ENCODE results near the gene ANXA6.
"Not testable (repeated sequence)": the region's sequence is repeated elsewhere in the genome, so short reads cannot be mapped to it uniquely, and the experiment has no call there.

The ANXA6 gene

DNA sequence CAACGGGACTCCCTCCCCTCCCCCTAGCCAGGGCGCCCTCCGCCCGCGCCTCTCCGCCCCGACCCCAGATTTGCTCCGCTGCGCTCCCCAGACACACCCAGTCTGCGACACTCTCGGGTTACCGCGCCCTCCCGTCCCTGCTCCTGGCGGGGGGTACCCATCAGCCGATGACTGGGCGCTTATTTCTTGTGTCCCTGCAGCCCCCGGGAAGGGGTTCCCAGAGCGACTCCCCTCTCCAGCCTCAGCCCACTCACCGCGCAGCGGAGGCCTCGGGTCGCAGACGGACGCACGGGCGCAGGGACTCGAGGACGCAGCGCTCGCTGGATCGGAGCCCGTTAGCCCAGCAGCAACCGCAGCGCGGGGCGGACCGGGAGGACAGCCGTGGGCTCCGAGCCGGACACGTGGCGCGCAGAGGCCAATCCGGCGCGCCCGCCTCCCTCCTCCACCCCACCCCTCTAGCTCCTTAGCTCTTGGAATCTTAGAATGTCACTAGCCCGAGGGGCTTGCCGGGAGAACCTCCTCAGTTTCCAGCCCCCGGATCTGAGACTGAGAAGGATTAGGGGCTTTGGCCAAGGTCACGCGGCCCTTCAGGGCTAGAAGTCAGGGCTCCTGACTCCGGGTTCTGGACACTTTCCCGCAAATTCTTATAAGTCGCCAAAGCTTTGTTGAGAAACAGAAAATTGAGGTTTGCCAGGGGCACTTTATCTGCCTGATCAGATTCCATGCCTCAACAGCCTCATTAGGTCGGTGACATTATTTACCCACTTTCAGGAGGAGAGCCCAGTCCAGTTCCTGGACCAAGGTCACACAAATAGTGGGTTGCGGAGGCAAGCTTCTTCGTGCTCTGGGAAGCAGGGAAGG, at the start of gene ANXA6:
ANXA6 (minus strand) TSS at position 354 of the 861 bp plus-strand sequence. CDS start 9,878 bp downstream, outside the sequence.
- H3K27me3 Mint-ChIP-seq: no peaks in the 10 kb centered on the region
- ATAC-seq (peak; percentile 73), DNase-seq (peak; percentile 56 to 65)
- peak within 1 kb of the TSS; percentile 93 to 95 for H3K27ac Mint-ChIP-seq
- peaks cover 67% of the 10 kb centered on the region for H3K4me1 Mint-ChIP-seq
- peak within 1 kb of the TSS; percentile 88 to 98 for H3K4me3 Mint-ChIP-seq
- no peaks in the 10 kb centered on the region for H3K9me3 Mint-ChIP-seq

DNA sequence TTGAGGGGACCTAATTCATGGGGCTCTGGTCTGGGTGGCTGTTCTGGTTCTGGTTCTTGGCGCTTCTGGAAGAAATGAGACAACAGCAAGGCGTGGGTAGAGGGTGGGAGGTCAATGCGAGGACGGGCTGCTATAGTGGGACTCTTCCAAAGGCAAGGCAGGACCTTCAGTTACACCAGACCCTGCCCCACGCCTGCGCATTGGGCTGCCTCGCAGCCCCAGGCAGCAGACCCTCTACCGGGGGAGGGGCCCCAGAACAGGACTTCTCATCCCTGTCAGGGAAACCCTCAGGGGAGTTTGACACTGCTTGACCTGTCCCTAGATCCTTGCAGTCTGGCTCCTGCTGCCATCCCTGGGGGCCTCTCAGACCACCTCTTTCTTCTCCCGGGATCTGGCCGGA, 47.8 kb upstream of the ANXA6 start:
- H3K4me1 Mint-ChIP-seq: peaks cover 78% of the 10 kb centered on the region

GRCh38 chr5:151204051-151204450, 46.5 kb upstream of the ANXA6 start:
- no peaks in the 10 kb centered on the region for H3K27me3 Mint-ChIP-seq
- ATAC-seq (no peak), DNase-seq (peak in 1 of 2 donors; percentile 2)
- no peak overlapping the region for H3K4me3 Mint-ChIP-seq
- peak overlapping the region in 1 of 2 donors; percentile 27 for H3K27ac Mint-ChIP-seq
- H3K9me3 Mint-ChIP-seq: no peaks in the 10 kb centered on the region
- H3K4me1 Mint-ChIP-seq: peaks cover 73% of the 10 kb centered on the region

More for the DNA sequence above, 47.8 kb upstream of the ANXA6 start:
- Mint-ChIP-seq H3K4me3 (no peak overlapping the region), H3K27ac (peak overlapping the region in 1 of 2 donors; percentile 77), H3K9me3 (no peaks in the 10 kb centered on the region), H3K27me3 (no peaks in the 10 kb centered on the region)
- ATAC-seq (no peak), DNase-seq (peak in 1 of 2 donors; percentile 7)

GRCh38 chr5:151202381-151203139, 45.0 kb upstream of the ANXA6 start:
- no peaks in the 10 kb centered on the region for H3K27me3 Mint-ChIP-seq
- peak overlapping the region in 1 of 2 donors; percentile 73 for H3K27ac Mint-ChIP-seq
- H3K9me3 Mint-ChIP-seq: no peaks in the 10 kb centered on the region
- H3K4me1 Mint-ChIP-seq: peaks cover 68% of the 10 kb centered on the region
- H3K4me3 Mint-ChIP-seq: peak overlapping the region; percentile 37 to 38
- ATAC-seq (peak; percentile 98), DNase-seq (peak in 1 of 2 donors; percentile 64)

DNA sequence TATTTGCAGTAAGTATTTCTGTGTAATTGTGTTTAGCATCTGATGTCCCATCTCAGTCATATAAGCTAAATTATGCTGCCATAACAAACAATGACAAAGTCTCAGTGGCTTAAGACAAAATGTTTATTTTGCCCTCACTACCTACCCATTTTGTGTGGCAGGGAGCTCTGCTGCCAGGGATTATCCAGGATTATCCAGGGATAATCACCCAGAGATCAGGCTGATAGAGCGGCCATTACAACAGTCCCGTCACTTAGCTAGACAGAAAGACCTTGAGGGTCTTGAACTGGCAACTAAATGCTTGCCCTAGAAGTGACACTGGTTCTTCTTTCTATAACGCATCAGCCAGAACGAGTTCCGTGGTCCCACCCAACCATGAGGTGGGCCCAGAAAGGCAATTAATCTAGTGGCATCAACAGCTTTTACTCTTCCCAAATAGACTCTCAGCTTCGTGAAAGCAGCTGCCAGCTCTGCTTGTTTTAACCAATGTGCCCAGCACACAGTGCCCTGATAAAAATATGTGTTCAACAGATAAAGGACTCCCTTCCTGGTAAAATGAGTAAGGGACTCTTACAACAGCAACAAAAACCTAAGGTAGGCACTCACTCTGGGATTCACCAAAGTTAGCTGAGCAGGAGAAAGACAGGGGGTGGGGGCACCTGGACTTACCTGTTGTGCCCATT, 43.5 kb upstream of the ANXA6 start:
- no peak for ATAC-seq
- Mint-ChIP-seq H3K4me3 (no peak overlapping the region), H3K4me1 (peaks cover 76% of the 10 kb centered on the region), H3K27ac (peak overlapping the region; percentile 77 to 87), H3K9me3 (no peaks in the 10 kb centered on the region), H3K27me3 (no peaks in the 10 kb centered on the region)
- peak in 1 of 2 donors; percentile 3 for DNase-seq

GRCh38 chr5:151199581-151200185, 42.1 kb upstream of the ANXA6 start:
- H3K4me1 Mint-ChIP-seq: peaks cover 76% of the 10 kb centered on the region
- ATAC-seq: no peak

GRCh38 chr5:151198861-151199260, 41.3 kb upstream of the ANXA6 start:
- Mint-ChIP-seq H3K27me3 (no peaks in the 10 kb centered on the region), H3K4me3 (no peak overlapping the region), H3K27ac (peak overlapping the region; percentile 65 to 66), H3K9me3 (no peaks in the 10 kb centered on the region), H3K4me1 (peaks cover 78% of the 10 kb centered on the region)
- DNase-seq: peak in 1 of 2 donors; percentile 4
- no peak for ATAC-seq

More at GRCh38 chr5:151199581-151200185, 42.1 kb upstream of the ANXA6 start:
- peak overlapping the region in 1 of 2 donors; percentile 65 for H3K27ac Mint-ChIP-seq
- no peak for DNase-seq
- no peak overlapping the region for H3K4me3 Mint-ChIP-seq
- no peaks in the 10 kb centered on the region for H3K9me3 Mint-ChIP-seq
- no peaks in the 10 kb centered on the region for H3K27me3 Mint-ChIP-seq

GRCh38 chr5:151197291-151197600, 39.7 kb upstream of the ANXA6 start:
- not testable (repeated sequence) for H3K27ac Mint-ChIP-seq, H3K9me3 Mint-ChIP-seq

GRCh38 chr5:151196556-151197290, 39.1 kb upstream of the ANXA6 start:
- Mint-ChIP-seq H3K27ac (peak overlapping the region in 1 of 2 donors; percentile 59), H3K9me3 (peaks cover 4 to 8% of the 10 kb centered on the region in 2 donors), H3K4me3 (peak overlapping the region in 1 of 2 donors; percentile 17), H3K4me1 (peaks cover 78% of the 10 kb centered on the region), H3K27me3 (no peaks in the 10 kb centered on the region)
- DNase-seq (no peak), ATAC-seq (peak; percentile 71)

More at GRCh38 chr5:151197291-151197600, 39.7 kb upstream of the ANXA6 start:
- DNase-seq: peak in 1 of 2 donors; percentile 4
- peaks cover 76% of the 10 kb centered on the region for H3K4me1 Mint-ChIP-seq
- ATAC-seq, H3K4me3 Mint-ChIP-seq, H3K27me3 Mint-ChIP-seq: not testable (repeated sequence)

- H3K4me3 Mint-ChIP-seq: peak overlapping the region in 1 of 2 donors; percentile 40
- H3K27ac Mint-ChIP-seq: peak overlapping the region; percentile 5 to 38
- DNase-seq (no peak), ATAC-seq (no peak)
- peaks cover 78% of the 10 kb centered on the region for H3K4me1 Mint-ChIP-seq
- H3K9me3 Mint-ChIP-seq: peaks cover 10 to 19% of the 10 kb centered on the region in 2 donors
- H3K27me3 Mint-ChIP-seq: no peaks in the 10 kb centered on the region
These were observed 38.0 kb upstream of the ANXA6 start for GRCh38 chr5:151195622-151196021.

GRCh38 chr5:151192626-151193025, 35.0 kb upstream of the ANXA6 start:
- H3K4me3 Mint-ChIP-seq: no peak overlapping the region
- DNase-seq (no peak), ATAC-seq (no peak)
- H3K27me3 Mint-ChIP-seq: no peaks in the 10 kb centered on the region
- H3K27ac Mint-ChIP-seq: no peak overlapping the region
- H3K9me3 Mint-ChIP-seq: peaks cover 24 to 28% of the 10 kb centered on the region in 2 donors
- H3K4me1 Mint-ChIP-seq: peaks cover 72% of the 10 kb centered on the region

- H3K4me3 Mint-ChIP-seq: peak overlapping the region in 1 of 2 donors; percentile 24
- DNase-seq: no peak
- H3K9me3 Mint-ChIP-seq: peaks cover 24 to 28% of the 10 kb centered on the region in 2 donors
- peaks cover 69% of the 10 kb centered on the region for H3K4me1 Mint-ChIP-seq
- no peak for ATAC-seq
- H3K27ac Mint-ChIP-seq: no peak overlapping the region
- H3K27me3 Mint-ChIP-seq: no peaks in the 10 kb centered on the region
These were observed 34.1 kb upstream of the ANXA6 start for GRCh38 chr5:151191661-151192060.

- H3K4me1 Mint-ChIP-seq: peaks cover 50% of the 10 kb centered on the region
- ATAC-seq (no peak), DNase-seq (no peak)
- no peak overlapping the region for H3K4me3 Mint-ChIP-seq
- H3K9me3 Mint-ChIP-seq: peaks cover 24 to 28% of the 10 kb centered on the region in 2 donors
- no peak overlapping the region for H3K27ac Mint-ChIP-seq
- no peaks in the 10 kb centered on the region for H3K27me3 Mint-ChIP-seq
These were observed 31.6 kb upstream of the ANXA6 start for GRCh38 chr5:151189151-151189550.

- Mint-ChIP-seq H3K4me1 (peaks cover 35% of the 10 kb centered on the region), H3K4me3 (no peak overlapping the region), H3K9me3 (peaks cover 18 to 19% of the 10 kb centered on the region in 2 donors), H3K27ac (no peak overlapping the region), H3K27me3 (no peaks in the 10 kb centered on the region)
- ATAC-seq: no peak
- DNase-seq: no peak
These were observed 29.0 kb upstream of the ANXA6 start for GRCh38 chr5:151186538-151186937.

All from stimulated activated naive CD8-positive, alpha-beta T cell treated with anti-CD3 and anti-CD28 coated beads, Interleukin-15, amount 100 ng/mL, for 72 hours (primary cell).